Activated T-cell treated with anti-CD3 and anti-CD28 coated beads, Interleukin-2, amount 50 U/mL, for 24 hours (primary cell): ENCODE measurements around the gene SPSB1.
A peak's percentile ranks its signal among the peaks of the same experiment; 100 is the strongest.

Source experiments
- DNase-seq: peaks from one replicate; pipeline ENCODE4 v3.0.0-alpha.2; 2020
- H3K27ac Mint-ChIP-seq: 2 replicates; pipeline ENCODE4 v1.8.0; 2020; ENCODE audit warnings: mild to moderate bottlenecking, mixed read lengths
- H3K27me3 Mint-ChIP-seq: 2 replicates; pipeline ENCODE4 v1.8.0; 2020; ENCODE audit warnings: mixed read lengths
- H3K36me3 Mint-ChIP-seq: 2 replicates; pipeline ENCODE4 v1.8.0; 2020; ENCODE audit warnings: low read depth, mixed read lengths
- H3K4me1 Mint-ChIP-seq: 2 replicates; pipeline ENCODE4 v1.8.0; 2020; ENCODE audit warnings: low read depth, mixed read lengths
- H3K4me3 Mint-ChIP-seq: 2 replicates; pipeline ENCODE4 v1.8.0; 2020; ENCODE audit warnings: mild to moderate bottlenecking, moderate library complexity, mixed read lengths
- H3K9me3 Mint-ChIP-seq: 2 replicates; pipeline ENCODE4 v1.8.0; 2020; ENCODE audit warnings: mixed read lengths

SPSB1 gene

DNA sequence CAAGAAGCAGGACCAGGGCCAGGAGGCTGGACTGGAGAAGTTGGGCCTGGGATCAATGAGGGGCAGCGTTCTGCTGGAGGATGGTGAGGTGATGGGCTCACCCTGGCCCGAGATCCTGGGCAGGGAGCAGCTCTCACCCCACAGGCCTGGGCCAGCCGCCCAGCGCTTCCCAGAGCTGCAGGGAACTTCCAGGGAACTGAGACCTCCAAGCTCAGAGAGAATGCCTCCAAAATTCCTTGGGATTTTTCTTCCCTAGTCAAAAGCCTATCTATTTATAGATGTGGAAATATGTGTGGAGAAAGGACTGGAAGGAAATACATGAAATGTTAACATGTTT is 121.2 kb downstream of the SPSB1 start:
- H3K9me3 Mint-ChIP-seq = no peaks in the 10 kb centered on the region
- peaks cover 15% of the 10 kb centered on the region for H3K27me3 Mint-ChIP-seq
- peak overlapping the region; percentile 50 for H3K27ac Mint-ChIP-seq
- DNase-seq = no peak
- H3K4me3 Mint-ChIP-seq = peak overlapping the region; percentile 43
- H3K36me3 Mint-ChIP-seq = no peaks in the 10 kb centered on the region
- peaks cover 50% of the 10 kb centered on the region for H3K4me1 Mint-ChIP-seq

DNA sequence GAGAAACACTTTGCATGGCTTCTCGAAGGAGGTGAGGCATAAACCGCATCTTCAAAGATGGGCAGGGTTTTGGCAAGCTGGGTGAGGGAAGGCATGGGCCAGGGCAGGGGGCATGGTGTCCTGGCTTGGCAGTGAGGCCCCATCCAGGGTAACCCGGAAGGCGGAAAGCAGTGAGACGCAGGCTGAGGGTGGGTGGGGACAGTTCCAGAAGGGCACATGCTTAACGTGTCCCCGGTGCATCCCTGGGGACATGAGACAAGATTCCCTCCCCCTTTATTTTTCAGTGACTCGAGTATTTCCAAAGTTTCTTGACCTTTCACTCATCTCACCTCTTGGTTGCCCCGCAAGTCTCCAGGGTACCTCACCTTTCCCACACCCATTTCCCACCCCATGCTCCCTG is 123.8 kb downstream of the SPSB1 start:
- Mint-ChIP-seq H3K4me1 (peaks cover 61% of the 10 kb centered on the region), H3K36me3 (no peaks in the 10 kb centered on the region), H3K27ac (no peak overlapping the region), H3K4me3 (peak overlapping the region; percentile 5), H3K27me3 (peaks cover 22% of the 10 kb centered on the region), H3K9me3 (no peaks in the 10 kb centered on the region)
- no peak for DNase-seq

DNA sequence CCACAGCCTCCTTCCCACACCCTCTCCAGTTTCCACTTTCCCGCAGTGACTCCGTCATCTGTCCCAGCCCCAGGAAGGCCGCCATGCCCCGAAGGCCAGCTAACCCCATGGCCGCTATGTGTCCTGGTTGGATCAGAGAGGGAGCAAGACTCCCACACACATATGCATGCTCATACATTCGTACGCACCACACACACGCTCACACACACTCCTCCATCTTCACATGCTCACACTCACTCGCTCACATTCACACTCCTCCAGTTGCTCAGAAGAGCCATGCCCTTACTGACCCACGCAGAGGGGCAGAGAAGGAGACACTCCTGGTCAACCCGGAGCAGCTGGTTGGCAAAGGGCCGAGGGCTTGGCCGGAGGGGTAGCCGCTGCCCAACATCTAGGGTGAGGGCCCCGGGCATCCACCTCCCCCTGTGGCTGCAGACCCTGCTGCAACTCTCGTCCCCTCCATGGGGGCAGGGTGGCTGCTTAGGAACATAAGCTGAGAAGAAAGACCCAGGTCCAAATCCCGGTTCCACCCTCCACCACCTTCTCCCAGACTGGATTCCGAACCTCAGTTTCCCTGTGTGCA is 124.3 kb downstream of the SPSB1 start:
- Mint-ChIP-seq H3K4me3 (peak overlapping the region; percentile 29), H3K36me3 (no peaks in the 10 kb centered on the region), H3K27me3 (peaks cover 22% of the 10 kb centered on the region), H3K4me1 (peaks cover 56% of the 10 kb centered on the region), H3K9me3 (no peaks in the 10 kb centered on the region), H3K27ac (no peak overlapping the region)
- DNase-seq = no peak

DNA sequence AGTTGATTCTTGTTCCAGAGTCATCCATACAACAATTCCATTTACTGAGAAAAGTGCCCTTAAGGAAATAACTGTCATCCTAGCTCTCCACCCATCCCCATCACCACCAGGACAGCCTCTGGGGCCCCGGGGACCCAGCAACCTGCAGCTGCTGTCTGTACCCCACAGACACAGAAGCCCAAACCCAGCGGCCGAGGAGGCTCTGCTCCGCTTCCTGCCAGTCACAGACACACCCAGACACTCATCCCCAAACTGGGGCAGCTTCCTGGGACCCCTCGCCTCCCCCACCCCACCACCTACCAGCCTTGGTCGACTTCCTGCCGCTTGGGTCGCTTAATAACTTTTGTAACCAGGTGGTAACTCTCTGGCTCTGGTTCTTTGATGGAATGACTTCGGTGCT is 125.0 kb downstream of the SPSB1 start:
- no peak for DNase-seq
- H3K4me3 Mint-ChIP-seq = peak overlapping the region; percentile 29
- H3K27ac Mint-ChIP-seq = no peak overlapping the region
- no peaks in the 10 kb centered on the region for H3K36me3 Mint-ChIP-seq
- no peaks in the 10 kb centered on the region for H3K9me3 Mint-ChIP-seq
- H3K27me3 Mint-ChIP-seq = peaks cover 26% of the 10 kb centered on the region
- peaks cover 52% of the 10 kb centered on the region for H3K4me1 Mint-ChIP-seq

DNA sequence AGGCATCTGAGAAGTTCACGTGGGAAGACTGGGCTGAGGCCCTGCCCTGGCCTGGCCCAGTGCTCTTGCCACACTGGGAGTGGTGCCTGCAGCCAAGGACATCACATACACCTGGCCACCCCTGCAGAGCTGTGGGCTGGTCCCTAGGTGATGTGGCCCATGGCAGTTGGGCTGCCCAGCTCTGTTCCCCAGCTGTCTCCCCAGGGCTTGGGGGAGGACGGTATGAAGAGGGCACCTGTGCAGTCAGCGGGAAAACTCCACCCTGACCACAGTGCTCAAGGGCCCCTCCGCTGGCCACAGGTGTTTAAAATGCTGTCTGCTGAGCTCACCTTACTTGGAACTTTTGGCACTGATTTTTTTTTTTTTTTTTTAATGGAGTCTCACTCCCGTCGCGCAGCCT is 126.2 kb downstream of the SPSB1 start:
- Mint-ChIP-seq H3K27ac (no peak overlapping the region), H3K36me3 (no peaks in the 10 kb centered on the region), H3K4me3 (no peak overlapping the region), H3K4me1 (peaks cover 41% of the 10 kb centered on the region), H3K9me3 (no peaks in the 10 kb centered on the region), H3K27me3 (peaks cover 35% of the 10 kb centered on the region)
- no peak for DNase-seq
